HG03571 (cell line): ENCODE data around the gene RAB7B.
"Not testable (repeated sequence)": the region's sequence is repeated elsewhere in the genome, so short reads cannot be mapped to it uniquely, and the experiment has no call there.

Experiments used
- ATAC-seq: cut with Tn5 transposase; IDR thresholded peaks from one replicate; pipeline ENCODE4 v1.9.1; 2021; ENCODE audit not compliant: unreplicated experiment

RAB7B gene, protein sequence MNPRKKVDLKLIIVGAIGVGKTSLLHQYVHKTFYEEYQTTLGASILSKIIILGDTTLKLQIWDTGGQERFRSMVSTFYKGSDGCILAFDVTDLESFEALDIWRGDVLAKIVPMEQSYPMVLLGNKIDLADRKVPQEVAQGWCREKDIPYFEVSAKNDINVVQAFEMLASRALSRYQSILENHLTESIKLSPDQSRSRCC

GRCh38 chr1:206002871-206003801 is at the start of gene RAB7B:
Gene RAB7B (minus strand): TSS chr1:206003395. CDS start chr1:205994135, 9,260 bp downstream.
- ATAC-seq = no peak

GRCh38 chr1:206052231-206052865 is 49.2 kb upstream of the RAB7B start:
- ATAC-seq = not testable (repeated sequence)

- peak; percentile 80 for ATAC-seq
Observed at GRCh38 chr1:206050655-206051235, 47.5 kb upstream of the RAB7B start.

DNA sequence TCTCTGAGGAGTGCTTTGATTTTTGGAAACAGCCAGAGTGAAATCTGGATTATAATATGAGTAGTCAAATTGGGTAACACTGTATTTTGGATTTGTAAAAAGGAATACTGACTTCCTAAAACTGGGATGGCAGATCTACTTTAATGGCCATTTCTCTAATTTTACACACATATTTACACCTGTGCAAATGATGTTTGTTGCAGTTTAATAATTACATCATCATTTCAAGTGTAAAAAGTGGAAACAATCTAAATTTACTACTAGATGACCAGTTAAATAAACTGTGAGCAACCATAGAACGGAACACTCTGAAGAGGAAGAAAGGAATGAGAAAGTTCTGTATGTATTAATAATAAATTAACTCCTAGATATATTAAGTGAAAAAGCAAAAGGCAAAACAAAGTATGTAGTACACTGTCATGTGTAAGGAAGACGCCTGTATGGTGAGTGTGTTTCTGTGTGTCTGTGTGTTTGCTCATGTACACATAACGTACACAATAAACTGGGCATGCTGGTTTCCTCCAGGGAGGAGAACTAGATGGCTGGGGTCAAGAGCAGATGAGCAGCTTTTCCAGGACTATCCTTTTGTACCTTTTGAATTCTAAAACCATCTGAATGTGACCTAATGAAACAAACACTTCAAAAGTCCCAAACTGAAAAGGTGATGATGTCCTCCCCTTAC is 46.9 kb upstream of the RAB7B start:
- no peak for ATAC-seq

DNA sequence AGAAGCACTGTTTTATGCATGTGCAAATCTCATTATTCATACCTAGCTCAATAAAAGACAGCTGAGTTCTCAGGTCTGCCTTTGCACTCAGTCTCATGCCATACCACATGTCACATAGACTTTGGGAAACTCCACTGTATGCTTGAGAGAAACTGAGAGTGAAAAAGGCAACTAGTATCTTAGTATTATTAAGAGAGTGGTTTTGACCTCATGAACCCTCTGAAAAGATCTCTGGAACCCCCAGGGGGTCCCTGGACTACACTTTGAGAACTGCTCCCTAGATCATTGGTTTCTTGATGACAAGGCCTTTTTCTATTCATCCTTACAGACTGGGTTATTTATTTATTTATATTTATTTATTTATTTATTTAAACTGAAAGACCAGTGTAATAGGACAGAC is 46.1 kb upstream of the RAB7B start:
- peak; percentile 36 for ATAC-seq

- no peak for ATAC-seq
Observed at GRCh38 chr1:206048582-206048981, 45.4 kb upstream of the RAB7B start.

DNA sequence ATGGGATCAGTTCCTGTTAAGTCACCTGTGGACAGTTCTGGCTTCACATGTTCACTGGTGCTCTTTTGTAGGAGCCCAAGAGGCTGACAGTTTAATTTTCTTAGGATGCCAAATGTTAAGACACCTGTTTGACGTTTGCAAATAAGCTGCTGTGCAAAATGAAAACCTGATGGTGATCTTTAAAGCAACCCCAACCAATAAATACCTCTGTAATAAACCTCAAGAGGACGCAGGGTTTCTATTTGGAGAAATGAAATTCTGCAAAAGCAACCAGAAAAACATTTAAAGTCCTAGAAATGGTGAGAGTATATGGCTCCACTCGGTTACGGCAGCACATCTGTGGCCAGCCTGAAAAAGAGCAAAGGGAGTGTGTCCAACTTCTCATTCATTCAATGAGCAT is 44.1 kb upstream of the RAB7B start:
- no peak for ATAC-seq

DNA sequence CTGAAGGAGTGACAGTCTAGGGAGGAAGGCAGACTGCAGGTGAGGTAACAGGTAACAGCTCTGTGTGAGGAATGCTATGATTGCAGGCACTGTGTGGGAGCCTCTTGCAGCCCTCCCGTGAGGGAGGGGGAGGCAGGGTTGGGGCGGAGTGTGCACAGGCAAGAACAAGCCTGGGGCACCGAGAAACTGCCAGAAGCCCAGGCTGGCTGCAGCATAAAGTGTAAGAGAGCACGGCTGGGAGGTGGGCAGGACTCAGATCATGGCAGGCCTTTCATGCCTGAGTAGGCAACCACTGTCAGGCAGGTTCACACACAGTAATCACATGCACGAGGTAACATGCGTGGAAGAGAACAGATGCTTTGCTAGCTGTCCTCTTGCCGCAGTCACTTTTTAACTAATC is 38.4 kb upstream of the RAB7B start:
- ATAC-seq = no peak

- no peak for ATAC-seq
Observed at GRCh38 chr1:206040328-206040727, 37.1 kb upstream of the RAB7B start.

- ATAC-seq = no peak
Observed at GRCh38 chr1:206039046-206039973, 36.1 kb upstream of the RAB7B start.

- ATAC-seq = no peak
Observed at GRCh38 chr1:206037581-206037980, 34.4 kb upstream of the RAB7B start.

DNA sequence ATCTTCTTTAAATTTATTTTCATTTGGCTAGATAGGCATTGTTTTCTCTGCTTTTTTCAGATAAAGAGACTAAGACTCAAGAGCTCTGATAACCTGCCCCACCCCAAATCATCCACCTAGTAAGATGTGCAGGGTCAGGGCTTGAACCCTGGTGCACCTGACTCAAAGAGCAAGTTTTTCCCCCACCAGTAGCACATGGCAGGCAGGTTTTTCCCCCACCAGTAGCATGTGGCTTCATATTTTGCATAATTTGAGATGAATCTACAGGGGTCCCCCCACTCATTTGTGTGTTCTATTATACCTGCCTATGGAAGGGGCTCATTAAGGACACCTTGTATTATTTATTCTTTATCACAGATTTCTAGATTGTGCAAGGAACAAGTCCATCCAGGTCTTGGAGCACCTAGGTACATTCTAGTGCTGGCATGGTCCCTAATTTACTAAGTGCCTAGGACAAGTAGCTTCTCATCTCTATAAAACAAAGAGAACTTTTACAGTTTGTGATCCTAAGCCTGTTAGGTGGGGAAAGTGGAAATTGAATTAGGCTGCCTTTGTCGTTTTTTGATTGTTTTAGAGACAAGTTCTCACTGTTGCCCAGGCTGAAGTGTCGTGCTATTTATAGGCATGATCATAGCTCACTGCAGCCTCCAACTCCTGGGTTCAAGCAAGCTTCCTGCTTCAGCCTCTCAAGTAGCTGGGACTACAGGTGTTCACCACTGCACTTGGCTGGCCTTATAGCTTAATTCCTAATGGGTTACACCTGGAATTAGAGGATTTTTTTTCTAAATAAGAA is 33.7 kb upstream of the RAB7B start:
- no peak for ATAC-seq

GRCh38 chr1:206035027-206035426 is 31.8 kb upstream of the RAB7B start:
- ATAC-seq = no peak

- no peak for ATAC-seq
Observed at GRCh38 chr1:206032380-206033140, 29.4 kb upstream of the RAB7B start.

GRCh38 chr1:206030714-206031113 is 27.5 kb upstream of the RAB7B start:
- ATAC-seq = peak; percentile 79

DNA sequence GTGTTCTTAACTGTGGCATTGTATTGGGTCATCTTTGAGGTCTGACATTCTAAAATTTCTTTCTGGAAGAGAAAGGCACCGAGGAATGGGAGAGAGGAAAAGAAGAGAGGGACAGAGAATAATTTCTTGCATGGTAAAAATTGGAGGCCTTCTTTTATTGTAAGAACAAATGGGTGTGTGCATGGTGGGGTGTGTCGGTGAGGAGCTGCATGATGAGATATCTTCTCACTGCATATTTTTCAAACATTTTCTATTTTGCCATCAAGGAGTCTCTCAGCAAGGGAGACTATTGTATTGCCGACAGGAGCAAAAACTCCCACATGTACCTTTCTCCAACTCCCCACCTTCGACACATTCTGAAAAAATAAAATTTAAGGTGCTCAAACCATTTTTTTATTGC is 27.0 kb upstream of the RAB7B start:
- ATAC-seq = no peak

DNA sequence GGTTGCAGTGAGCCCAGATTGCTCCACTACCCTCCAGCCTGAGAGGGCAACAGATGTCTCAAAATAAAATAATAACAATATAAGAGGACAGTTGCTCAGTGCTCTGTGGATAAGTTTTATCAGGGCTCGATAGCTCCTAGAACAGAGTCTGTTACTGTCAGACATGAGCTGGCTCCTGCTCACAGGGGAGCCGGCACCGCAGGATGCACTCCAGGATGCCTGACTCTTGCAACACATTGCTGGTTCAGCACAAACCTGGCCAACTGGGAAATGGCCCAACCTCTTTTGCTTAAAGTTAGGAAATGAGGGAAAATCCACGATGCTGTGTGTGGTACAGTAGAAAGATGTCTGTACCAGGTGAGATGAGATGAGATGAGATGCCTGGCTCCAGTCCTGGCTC is 26.3 kb upstream of the RAB7B start:
- no peak for ATAC-seq

GRCh38 chr1:206025283-206025820 is 22.2 kb upstream of the RAB7B start:
- ATAC-seq = no peak
